Liver (tissue), 3 donors: ENCODE data around the gene GPR180.

Experiments used
- ATF3 ChIP-seq: IDR thresholded peaks from 2 replicates; pipeline ENCODE4 v1.6.1; 2016; ENCODE audit warnings: antibody characterized with exemption
- CTCF ChIP-seq: fragments of 150-350 bp; IDR thresholded peaks from 2 replicates; pipeline ENCODE4 v1.5.1; 2017; ENCODE audit warnings: improper control_type of control experiment, low read depth, low read length; ENCODE audit not compliant: missing input control
- EGR1 ChIP-seq, 2 donors: IDR thresholded peaks; 2 replicates each; pipeline ENCODE4 v1.6.1; 2016 to 2018; ENCODE audit warnings: antibody characterized with exemption in 2 of 2, low read depth in 2 of 2
- FOXA1 ChIP-seq: IDR thresholded peaks from 2 replicates; pipeline ENCODE4 v1.6.1; 2016; ENCODE audit warnings: antibody characterized with exemption
- GABPA ChIP-seq, 2 donors: IDR thresholded peaks in 1 of 2; conservative IDR thresholded peaks in 1 of 2; 2 replicates each; pipeline ENCODE4 v1.6.1; 2016; ENCODE audit warnings: antibody characterized with exemption in 2 of 2, mild to moderate bottlenecking in 1 of 2, moderate library complexity in 1 of 2
- HNF4A ChIP-seq, 2 donors: conservative IDR thresholded peaks; 2 replicates each; pipeline ENCODE4 v1.6.1; 2016; ENCODE audit warnings: antibody characterized with exemption in 2 of 2, mild to moderate bottlenecking in 2 of 2
- HNF4G ChIP-seq: IDR thresholded peaks from 2 replicates; pipeline ENCODE4 v1.6.1; 2016; ENCODE audit warnings: antibody characterized with exemption
- JUND ChIP-seq, 2 donors: IDR thresholded peaks; 2 replicates each; pipeline ENCODE4 v1.6.1; 2016; ENCODE audit warnings: antibody characterized with exemption in 2 of 2
- MAX ChIP-seq: IDR thresholded peaks from 2 replicates; pipeline ENCODE4 v1.6.1; 2016; ENCODE audit warnings: antibody characterized with exemption
- RAD21 ChIP-seq, 2 donors: IDR thresholded peaks; 2 replicates each; pipeline ENCODE4 v1.6.1; 2016; ENCODE audit warnings: antibody characterized with exemption in 2 of 2, mild to moderate bottlenecking in 2 of 2
- REST ChIP-seq: IDR thresholded peaks from 2 replicates; pipeline ENCODE4 v1.6.1; 2016; ENCODE audit warnings: antibody characterized with exemption, mild to moderate bottlenecking
- RXRA ChIP-seq, 2 donors: IDR thresholded peaks; 2 replicates each; pipeline ENCODE4 v1.6.1; 2017 to 2018; ENCODE audit warnings: antibody characterized with exemption in 2 of 2, mild to moderate bottlenecking in 1 of 2
- TAF1 ChIP-seq: conservative IDR thresholded peaks from 2 replicates; pipeline ENCODE4 v1.6.1; 2016; ENCODE audit warnings: antibody characterized with exemption, mild to moderate bottlenecking
- YY1 ChIP-seq: IDR thresholded peaks from 2 replicates; pipeline ENCODE4 v1.6.1; 2016; ENCODE audit warnings: antibody characterized with exemption, mild to moderate bottlenecking
- donor health status: healthy.
- donor health status: healthy.

- TF ChIP-seq CTCF (no peak), REST (no peak), ATF3 (no peak), RAD21 (IDR thresholded peaks at IDR 0.05) (no peak), YY1 (no peak), GABPA (IDR thresholded peaks at IDR 0.05 in 1 of 2, conservative IDR thresholded peaks at IDR 0.05 in 1 of 2) (no peak), TAF1 (no peak), JUND (IDR thresholded peaks at IDR 0.05) (no peak), MAX (no peak), EGR1 (IDR thresholded peaks at IDR 0.05; ENCODE audit: low read depth in 2 of 2) (no peak), HNF4A (conservative IDR thresholded peaks at IDR 0.05) (no peak), RXRA (IDR thresholded peaks at IDR 0.05) (no peak), HNF4G (no peak), FOXA1 (no peak)
These were observed 65.5 kb downstream of the GPR180 start for GRCh38 chr13:94667190-94667589.
